HG02763 (cell line): ENCODE measurements around the gene KLHL33.
"Not testable (repeated sequence)": the region's sequence is repeated elsewhere in the genome, so short reads cannot be mapped to it uniquely, and the experiment has no call there.

Experiments used
- ATAC-seq: cut with Tn5 transposase; IDR thresholded peaks from one replicate; pipeline ENCODE4 v1.9.1; 2021; ENCODE audit warnings: mild to moderate bottlenecking, moderate library complexity; ENCODE audit not compliant: unreplicated experiment

The KLHL33 gene

GRCh38 chr14:20452831-20453230, 16.9 kb upstream of the KLHL33 start:
- ATAC-seq, result not testable (repeated sequence)

- ATAC-seq, result no peak
These were observed 10.9 kb upstream of the KLHL33 start for GRCh38 chr14:20446889-20447288.

GRCh38 chr14:20443650-20444049, 7.7 kb upstream of the KLHL33 start:
- not testable (repeated sequence) for ATAC-seq

GRCh38 chr14:20441461-20441860, 5.5 kb upstream of the KLHL33 start:
- no peak for ATAC-seq

GRCh38 chr14:20440882-20441281, 4.9 kb upstream of the KLHL33 start:
- no peak for ATAC-seq

- no peak for ATAC-seq
These were observed 4.5 kb upstream of the KLHL33 start for GRCh38 chr14:20440465-20440864.

- ATAC-seq, result no peak
These were observed 2.7 kb upstream of the KLHL33 start for GRCh38 chr14:20438664-20439063.

- no peak for ATAC-seq
These were observed 393 bp upstream of the KLHL33 start for GRCh38 chr14:20436363-20436755.

- no peak for ATAC-seq
These were observed 1.0 kb downstream of the KLHL33 start for GRCh38 chr14:20434701-20435581.

- no peak for ATAC-seq
These were observed 5.9 kb downstream of the KLHL33 start for GRCh38 chr14:20429801-20430669.

GRCh38 chr14:20428802-20429201, 7.2 kb downstream of the KLHL33 start:
- no peak for ATAC-seq

GRCh38 chr14:20428010-20428365, 8.0 kb downstream of the KLHL33 start:
- peak; percentile 27 for ATAC-seq

GRCh38 chr14:20427231-20428009, 8.5 kb downstream of the KLHL33 start:
- ATAC-seq, result peak; percentile 68

- ATAC-seq, result no peak
These were observed 11.1 kb downstream of the KLHL33 start for GRCh38 chr14:20424851-20425250.

GRCh38 chr14:20422886-20423285, 13.1 kb downstream of the KLHL33 start:
- ATAC-seq, result no peak

- no peak for ATAC-seq
These were observed 14.7 kb downstream of the KLHL33 start for GRCh38 chr14:20421267-20421666.

GRCh38 chr14:20419419-20419818, 16.5 kb downstream of the KLHL33 start:
- ATAC-seq, result no peak

- ATAC-seq, result no peak
These were observed 17.5 kb downstream of the KLHL33 start for GRCh38 chr14:20418501-20418909.

GRCh38 chr14:20417250-20418186, 18.4 kb downstream of the KLHL33 start:
- ATAC-seq, result no peak

- no peak for ATAC-seq
These were observed 19.7 kb downstream of the KLHL33 start for GRCh38 chr14:20416223-20416622.
